Subcutaneous adipose tissue (tissue), 4 donors: ENCODE results near the gene IGFN1. TPM values are rescaled to one million over a fixed set of nuclear protein-coding genes. Genes with fewer than 3 reads are reported as not detected.

ENCODE experiments used
- total RNA-seq, 4 donors: library from RNA; depleted of rRNA; stranded (reverse); fragments of >200 nt; gene quantifications; one replicate each; pipeline ENCODE4 v1.1.0, GENCODE V29; 2016
- TF ChIP-seq, protein P1 (sequence below): fragments of 450-650 bp; IDR thresholded peaks from one replicate; pipeline ENCODE4 v1.5.1; 2016; ENCODE audit warnings: low read depth, mild to moderate bottlenecking, control low read depth, antibody characterized with exemption, moderate library complexity

The IGFN1 gene
- total RNA-seq, 4 donors from 2014 or later, result not detected

DNA sequence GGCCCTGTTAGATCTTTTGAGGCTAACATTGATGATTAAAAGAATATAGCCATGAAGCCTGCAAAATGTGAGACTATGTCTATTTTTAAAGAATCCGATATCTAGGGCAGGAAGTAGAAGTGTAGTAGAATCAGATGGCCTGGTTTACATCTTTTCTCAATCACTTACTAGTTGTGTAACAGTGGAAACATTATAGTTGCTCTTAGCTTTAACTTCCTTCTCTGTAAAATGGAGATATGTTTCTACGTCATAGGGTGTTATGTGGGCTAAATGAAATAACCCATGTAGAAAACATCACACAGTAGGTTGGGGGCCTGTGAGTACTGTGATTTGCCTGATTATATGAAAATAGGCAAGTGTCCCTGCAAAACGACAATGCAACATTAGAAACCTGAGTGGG lies 4.4 kb upstream of the IGFN1 start:
- TF ChIP-seq, protein P1, sequence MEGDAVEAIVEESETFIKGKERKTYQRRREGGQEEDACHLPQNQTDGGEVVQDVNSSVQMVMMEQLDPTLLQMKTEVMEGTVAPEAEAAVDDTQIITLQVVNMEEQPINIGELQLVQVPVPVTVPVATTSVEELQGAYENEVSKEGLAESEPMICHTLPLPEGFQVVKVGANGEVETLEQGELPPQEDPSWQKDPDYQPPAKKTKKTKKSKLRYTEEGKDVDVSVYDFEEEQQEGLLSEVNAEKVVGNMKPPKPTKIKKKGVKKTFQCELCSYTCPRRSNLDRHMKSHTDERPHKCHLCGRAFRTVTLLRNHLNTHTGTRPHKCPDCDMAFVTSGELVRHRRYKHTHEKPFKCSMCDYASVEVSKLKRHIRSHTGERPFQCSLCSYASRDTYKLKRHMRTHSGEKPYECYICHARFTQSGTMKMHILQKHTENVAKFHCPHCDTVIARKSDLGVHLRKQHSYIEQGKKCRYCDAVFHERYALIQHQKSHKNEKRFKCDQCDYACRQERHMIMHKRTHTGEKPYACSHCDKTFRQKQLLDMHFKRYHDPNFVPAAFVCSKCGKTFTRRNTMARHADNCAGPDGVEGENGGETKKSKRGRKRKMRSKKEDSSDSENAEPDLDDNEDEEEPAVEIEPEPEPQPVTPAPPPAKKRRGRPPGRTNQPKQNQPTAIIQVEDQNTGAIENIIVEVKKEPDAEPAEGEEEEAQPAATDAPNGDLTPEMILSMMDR, result no peak

DNA sequence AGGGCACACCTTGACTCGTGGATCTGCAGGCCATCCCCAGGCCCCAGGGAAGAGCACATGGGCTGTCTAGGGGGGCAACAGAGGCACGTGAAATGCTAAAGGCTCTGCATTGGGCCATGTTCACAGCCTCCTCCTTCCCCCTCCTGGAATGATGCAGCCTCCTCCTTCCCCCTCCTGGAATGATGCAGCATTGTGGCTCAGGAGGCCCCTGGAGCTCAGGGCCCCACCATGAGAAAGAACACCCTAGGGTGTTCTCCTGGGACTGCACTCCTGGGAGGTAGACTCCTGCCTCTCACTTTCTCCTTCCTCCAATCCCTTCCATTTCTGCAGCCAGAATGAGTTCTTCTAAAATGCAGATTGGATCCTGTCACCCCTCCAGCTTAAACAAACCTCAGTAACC lies 1.5 kb upstream of the IGFN1 start:
- TF ChIP-seq, protein P1, result no peak

DNA sequence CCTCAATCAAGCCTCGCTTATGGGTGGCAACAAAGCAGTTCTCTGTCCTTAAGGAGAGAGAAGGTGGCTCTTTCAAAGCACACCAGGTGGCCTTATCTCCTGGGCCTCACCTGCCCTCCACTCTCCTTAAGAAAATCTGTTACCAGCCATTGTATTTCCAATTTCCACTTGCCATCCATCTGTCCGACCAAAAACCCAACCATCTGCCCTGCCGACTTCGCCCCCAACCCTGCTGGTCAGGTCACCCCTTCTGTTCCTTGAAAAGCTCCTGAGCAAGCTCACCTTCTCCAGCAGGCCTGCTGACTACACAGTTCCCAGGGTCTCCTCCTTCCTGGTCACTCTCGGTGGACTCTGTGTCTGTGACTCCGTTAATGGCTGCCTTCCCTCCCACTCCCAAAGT lies 619 bp upstream of the IGFN1 start:
- TF ChIP-seq, protein P1, result no peak

DNA sequence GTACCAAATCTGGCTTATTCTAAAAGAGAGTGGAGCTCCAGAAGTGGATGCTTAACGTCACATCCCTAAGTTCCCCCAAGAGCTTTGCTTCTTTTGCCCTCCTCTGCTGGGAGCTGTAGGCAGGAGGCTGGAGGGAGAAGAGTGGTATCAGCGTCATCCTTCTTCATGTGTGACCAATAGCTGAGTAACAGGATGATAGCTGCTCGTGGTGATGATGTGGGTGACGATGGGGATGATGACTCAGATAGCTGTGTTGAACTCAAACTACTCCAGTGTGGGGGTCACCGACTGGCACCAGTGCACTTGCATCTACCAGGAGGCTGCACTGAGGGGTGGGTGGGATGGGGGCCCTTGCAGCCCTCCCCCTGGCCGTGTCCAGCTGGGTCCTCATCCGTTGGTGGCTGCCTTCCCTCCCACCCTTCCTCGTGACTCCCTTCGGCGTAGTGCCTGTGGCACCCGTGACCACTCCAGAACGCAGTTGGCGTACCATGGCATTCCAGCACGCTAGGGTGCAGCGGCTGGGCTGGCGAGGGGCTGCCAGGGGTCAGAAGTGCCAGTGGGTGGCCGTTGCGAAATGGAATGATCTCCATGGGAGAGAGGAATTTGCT lies 1.1 kb downstream of the IGFN1 start:
- TF ChIP-seq, protein P1, result no peak

DNA sequence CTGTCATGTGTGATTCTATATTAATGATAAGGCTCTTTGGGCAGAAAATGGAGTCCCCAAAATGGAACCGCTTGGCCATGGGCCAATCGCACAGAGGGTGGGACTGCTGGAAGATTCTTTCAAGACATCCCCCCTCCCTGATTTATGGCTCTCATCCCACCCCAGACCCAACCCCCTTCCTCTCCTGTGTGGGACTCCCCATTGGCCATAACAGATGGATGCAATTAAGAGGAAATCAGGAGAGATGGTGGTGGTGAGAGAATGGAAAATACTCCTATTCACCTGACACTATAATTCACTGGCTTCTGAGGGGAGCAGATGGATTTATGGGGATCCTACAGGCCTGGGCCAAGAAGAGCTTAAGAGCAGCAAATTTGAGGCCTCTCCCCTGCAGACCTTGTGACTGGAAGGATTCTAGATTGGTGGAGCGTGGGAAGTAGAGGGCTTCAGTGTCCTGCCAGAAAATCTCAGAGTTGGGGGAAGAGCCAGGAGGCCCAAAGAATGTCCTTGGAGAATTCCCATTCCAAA lies 1.7 kb downstream of the IGFN1 start:
- TF ChIP-seq, protein P1, result no peak

DNA sequence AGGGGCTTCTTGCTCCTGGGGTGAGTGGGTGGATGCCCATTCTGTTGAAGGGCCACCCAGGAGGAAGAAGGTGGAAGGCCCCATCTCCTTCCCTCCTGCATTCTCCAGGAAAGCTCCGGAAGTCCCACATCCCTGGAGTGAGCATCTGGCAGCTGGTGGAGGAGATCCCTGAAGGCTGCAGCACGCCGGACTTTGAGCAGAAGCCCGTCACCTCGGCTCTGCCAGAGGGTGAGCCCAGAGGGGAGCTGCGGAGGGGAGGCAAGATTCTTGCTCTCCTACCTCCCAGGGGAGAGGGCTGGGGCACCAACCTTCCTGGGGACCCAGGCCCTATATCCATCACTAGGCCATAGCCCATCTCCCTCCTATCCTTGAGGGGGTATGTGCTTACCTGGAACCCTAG lies 3.4 kb downstream of the IGFN1 start:
- TF ChIP-seq, protein P1, result no peak

DNA sequence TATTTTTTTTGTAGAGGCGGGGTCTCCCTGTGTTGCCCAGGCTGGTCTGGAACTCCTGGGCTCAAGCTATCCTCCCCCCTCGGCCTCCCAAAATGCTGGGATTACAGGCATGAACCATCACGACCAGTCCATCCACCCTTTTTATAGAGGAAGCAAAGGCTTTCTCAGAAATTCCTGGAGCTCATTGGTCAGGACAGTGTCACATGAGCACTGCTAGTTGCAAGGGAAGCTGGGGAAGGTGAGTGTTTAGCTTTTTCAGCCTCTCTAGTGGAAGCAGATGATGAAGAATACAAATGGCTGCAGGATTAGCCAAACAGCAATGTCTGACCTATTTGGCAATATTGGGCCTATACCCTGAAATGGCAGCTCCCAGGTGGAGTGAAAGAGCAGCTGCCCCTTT lies 8.0 kb downstream of the IGFN1 start:
- TF ChIP-seq, protein P1, result no peak
